Lower leg skin (tissue), 3 donors: ENCODE data around the gene DOK7.

Source experiments
- POLR2A ChIP-seq, 2 donors: fragments of 450-650 bp; IDR thresholded peaks; one replicate each; pipeline ENCODE4 v1.6.1; 2016 to 2017; ENCODE audit warnings: antibody characterized with exemption in 2 of 2, mild to moderate bottlenecking in 1 of 2, moderate library complexity in 1 of 2
- TF ChIP-seq, protein P1 (sequence below), 3 donors: fragments of 450-650 bp; IDR thresholded peaks; one replicate each; pipeline ENCODE4 v1.5.1; 2016; ENCODE audit warnings: antibody characterized with exemption in 3 of 3, mild to moderate bottlenecking in 3 of 3, moderate library complexity in 2 of 3

DNA sequence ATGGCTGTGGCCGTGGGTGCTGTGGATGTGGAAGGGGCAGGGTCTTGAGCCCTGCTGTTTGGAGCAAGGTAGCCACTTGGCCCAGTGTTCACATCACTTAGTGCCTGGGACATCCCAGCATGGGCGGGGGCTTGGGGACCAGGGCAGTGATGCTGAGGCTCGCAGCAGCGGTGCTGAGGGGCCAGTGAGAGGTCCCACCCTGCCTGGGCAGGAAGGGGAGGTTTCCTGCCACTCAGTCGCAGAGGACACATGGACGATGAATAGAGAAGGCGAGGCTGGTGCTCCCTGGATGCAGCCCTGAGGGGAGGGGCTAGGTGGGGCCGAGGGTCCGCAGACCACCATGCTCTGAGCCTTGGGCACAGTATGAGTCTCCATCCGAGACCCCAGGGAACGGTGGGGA, 25.7 kb downstream of the DOK7 start:
- TF ChIP-seq, protein P1, sequence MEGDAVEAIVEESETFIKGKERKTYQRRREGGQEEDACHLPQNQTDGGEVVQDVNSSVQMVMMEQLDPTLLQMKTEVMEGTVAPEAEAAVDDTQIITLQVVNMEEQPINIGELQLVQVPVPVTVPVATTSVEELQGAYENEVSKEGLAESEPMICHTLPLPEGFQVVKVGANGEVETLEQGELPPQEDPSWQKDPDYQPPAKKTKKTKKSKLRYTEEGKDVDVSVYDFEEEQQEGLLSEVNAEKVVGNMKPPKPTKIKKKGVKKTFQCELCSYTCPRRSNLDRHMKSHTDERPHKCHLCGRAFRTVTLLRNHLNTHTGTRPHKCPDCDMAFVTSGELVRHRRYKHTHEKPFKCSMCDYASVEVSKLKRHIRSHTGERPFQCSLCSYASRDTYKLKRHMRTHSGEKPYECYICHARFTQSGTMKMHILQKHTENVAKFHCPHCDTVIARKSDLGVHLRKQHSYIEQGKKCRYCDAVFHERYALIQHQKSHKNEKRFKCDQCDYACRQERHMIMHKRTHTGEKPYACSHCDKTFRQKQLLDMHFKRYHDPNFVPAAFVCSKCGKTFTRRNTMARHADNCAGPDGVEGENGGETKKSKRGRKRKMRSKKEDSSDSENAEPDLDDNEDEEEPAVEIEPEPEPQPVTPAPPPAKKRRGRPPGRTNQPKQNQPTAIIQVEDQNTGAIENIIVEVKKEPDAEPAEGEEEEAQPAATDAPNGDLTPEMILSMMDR (IDR thresholded peaks at IDR 0.05): no peak
- no peak for TF ChIP-seq POLR2A (IDR thresholded peaks at IDR 0.05)
